NCI-H1436 (cell line): Measurements from ENCODE around the gene CBLC.

Experiments used
- DNase-seq: peaks from one replicate; lab custom pipeline; 2025; lab: John Stamatoyannopoulos, UW

CBLC gene

DNA sequence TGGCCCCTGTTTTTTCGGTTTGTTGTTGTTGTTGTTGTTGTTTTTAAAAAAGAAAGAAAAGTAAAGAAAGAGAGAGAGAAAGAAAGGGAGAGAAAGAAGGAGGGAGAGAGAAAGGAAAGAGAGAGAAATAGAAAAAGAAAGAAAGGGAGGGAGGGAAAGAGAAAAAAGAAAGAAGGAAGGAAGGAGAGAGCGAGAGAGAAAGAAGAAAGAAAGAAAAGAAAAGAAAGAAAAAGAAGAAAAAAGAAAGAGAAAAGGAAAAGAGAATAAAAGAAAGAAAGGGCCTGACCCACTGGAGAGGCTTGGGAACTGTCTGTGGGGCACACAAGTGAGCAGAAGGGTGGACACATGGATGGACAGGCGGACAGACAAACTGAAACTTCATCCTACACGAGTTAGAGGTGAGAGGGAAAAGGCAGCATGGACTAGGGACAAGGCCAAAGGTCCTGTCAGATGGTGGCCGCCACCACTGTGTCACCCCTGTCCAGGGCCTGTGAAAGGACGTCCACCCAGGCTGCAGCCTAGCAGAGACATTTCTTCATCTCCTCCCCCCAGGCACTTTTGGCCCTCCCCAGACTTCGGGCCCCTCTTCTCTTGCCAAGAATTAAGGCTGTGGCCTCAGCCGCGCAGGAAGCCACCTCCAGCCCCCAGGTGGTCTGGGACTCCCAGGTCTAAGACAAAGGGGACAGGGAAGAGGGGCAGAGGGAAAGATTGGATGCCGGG, 22.1 kb downstream of the CBLC start:
- DNase-seq, result no peak

- peak; percentile 75 for DNase-seq
These were observed 22.8 kb downstream of the CBLC start for GRCh38 chr19:44800461-44800860.

- no peak for DNase-seq
These were observed 26.0 kb downstream of the CBLC start for GRCh38 chr19:44803442-44804428.

DNA sequence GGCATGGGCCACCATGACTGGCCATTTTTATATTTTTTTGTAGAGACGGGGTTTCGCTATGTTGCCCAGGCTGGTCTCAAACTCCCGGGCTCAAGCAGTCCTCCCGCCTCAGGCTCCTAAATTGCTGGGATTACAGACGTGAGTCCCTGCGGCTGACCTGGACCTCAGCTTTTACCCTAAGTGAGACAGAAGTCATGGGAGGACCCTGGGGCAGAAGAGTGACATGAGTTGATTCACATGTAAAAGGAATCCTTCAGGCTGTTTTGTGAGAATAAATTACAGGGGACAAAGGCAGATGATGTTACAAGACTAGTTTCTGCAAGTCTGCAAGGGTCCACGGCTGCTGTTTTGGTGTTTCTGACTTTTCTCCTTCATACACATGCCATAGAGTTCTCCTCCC, 28.6 kb downstream of the CBLC start:
- no peak for DNase-seq

DNA sequence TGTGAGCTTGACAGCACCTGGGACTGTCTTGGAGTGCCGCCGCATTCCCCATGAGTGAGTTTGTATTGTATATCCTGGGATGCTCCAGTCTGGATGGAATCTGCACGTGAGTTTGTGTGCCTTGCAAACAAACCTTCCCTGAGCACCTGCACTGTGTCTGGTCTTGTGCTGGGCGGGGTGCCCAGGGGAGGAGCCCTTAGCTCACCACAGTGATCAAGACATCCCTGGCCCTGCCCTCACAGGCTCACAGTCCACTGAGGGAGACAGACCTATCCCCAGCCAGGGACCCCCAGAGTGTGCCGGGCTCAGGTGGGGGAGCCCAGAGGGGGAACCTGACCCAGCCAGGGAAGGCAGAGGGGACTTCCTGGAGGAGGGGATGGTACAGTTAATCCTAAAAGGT, 29.5 kb downstream of the CBLC start:
- no peak for DNase-seq

DNA sequence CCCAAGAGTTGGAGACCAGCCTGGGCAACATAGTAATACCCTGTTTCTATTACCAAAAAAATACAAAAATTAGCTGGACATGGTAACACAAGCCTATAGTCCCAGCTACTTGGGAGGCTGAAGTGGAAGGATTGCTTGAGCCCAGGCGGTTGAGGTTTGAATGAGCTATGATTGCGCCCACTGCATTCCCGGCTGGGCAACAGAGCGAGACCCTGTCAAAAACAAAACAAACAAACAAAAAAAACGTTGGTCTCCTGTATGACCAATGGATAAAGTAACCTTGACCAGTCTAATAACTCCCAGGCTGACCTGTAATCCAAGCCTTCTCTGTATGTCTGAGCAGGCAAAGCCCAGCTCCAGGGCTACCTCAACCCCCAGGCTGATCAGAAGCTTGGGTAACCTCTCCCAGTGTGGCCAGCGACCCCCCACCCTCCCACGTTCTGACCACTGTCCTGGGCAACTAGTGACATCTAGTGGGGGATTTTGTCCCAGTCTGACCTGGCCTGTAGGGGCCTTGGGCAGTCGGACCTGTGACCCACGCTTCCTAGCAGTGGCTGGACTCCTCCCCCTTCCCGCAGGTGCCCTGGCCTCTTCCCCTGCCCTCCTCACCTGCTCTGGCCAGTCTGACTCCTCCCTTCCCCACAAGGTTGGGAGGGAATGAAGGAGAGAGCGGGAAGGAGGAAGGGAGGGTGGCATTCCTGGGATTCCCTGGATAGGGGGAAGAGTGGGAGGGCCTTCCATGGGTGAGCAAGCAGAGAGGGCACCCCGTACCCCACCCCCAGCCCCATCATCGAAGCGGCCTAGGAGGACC, 30.2 kb downstream of the CBLC start:
- no peak for DNase-seq

GRCh38 chr19:44808463-44809371, 31.0 kb downstream of the CBLC start, which contains the start of gene BCAM:
Gene BCAM (plus strand): TSS chr19:44809103. CDS start chr19:44809125, 22 bp downstream.
- no peak for DNase-seq

DNA sequence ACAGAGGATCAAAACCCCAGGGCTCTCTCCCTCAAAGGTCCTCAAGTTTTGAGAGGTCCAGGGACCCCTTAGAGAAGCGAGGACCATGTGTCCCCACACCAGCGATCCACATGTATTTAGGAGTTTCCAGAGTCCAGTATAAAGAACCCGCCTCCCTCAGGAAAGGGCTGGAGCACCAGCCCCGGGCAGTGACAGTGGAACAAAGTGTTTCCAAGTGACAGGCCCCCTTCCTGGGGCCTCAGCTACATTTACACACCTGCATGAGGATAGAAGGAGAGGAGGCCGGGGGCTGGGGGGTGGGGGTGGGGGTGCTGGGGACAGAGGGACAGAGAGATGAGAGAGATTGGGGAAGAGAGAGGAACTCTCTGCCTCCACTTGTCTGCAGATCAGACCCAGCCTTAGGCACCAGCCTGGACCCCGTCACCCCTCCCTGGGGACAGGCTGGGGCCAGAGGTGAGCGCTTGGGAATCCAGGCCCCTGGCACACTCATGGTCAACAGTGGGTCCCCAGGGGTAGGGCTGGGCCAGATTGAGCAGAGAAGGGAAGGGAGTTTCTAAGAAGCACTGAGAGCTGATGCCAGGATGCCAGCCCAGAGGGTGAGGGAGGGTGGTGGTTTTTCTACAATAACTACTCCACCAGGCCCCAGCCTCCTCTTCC, 32.0 kb downstream of the CBLC start:
- DNase-seq, result no peak

- no peak for DNase-seq
These were observed 32.8 kb downstream of the CBLC start for GRCh38 chr19:44810234-44811121.

DNA sequence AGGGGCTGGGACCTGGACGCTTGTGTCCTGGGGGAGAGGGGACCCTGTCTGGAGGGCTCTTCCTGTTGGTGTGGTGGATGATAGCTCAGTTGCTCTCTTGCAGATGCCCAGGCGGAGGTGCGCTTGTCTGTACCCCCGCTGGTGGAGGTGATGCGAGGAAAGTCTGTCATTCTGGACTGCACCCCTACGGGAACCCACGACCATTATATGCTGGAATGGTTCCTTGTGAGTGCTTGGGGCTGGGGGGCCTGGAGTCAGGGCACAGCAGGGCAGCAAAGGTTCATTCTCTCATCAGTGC, 33.4 kb downstream of the CBLC start:
- DNase-seq, result no peak

DNA sequence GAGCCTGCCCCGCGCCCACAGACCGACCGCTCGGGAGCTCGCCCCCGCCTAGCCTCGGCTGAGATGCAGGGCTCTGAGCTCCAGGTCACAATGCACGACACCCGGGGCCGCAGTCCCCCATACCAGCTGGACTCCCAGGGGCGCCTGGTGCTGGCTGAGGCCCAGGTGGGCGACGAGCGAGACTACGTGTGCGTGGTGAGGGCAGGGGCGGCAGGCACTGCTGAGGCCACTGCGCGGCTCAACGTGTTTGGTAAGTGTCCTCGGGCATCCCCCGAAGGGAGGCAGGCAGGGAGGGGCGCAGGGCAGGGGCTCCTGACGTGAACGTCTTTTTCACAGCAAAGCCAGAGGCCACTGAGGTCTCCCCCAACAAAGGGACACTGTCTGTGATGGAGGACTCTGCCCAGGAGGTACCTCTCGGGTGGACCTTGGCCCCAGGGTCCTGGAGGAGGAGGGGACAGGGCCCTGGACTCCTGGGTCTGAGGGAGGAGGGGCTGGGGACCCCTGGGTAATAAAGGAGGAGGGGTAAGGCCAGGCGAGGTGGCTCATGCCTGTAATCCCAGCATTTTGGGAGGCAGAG, 34.5 kb downstream of the CBLC start:
- DNase-seq, result no peak

- no peak for DNase-seq
These were observed 35.6 kb downstream of the CBLC start for GRCh38 chr19:44813070-44813840.

GRCh38 chr19:44813841-44814470, 36.3 kb downstream of the CBLC start:
- no peak for DNase-seq

- DNase-seq, result no peak
These were observed 36.8 kb downstream of the CBLC start for GRCh38 chr19:44814517-44814916.

DNA sequence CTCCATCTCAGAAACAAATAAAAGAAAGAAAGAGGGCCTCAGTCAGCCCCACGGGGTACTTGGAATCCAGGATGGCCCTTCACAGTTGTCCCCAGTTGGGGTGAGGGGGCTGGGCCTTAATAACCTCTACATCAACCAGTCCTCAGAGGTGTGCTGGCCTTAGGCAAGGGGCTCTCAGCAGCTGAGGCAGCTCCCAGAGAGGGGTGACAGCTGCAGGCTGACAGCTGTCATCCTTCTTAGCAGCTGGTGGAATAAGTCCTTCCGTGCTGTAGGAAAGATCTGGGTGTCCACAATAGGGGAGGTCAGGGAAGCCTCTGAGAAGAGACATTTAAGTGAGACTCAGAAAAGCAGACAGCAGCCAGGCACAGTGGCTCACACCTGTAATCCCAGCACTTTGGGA, 38.6 kb downstream of the CBLC start:
- DNase-seq, result no peak

GRCh38 chr19:44817725-44818465, 40.2 kb downstream of the CBLC start:
- DNase-seq, result no peak

- no peak for DNase-seq
These were observed 40.9 kb downstream of the CBLC start for GRCh38 chr19:44818466-44819031.
